SH-SY5Y (cell line): Measurements from ENCODE around the gene IARS1.

Source experiments
- GATA2 ChIP-seq: IDR thresholded peaks from 2 replicates; pipeline ENCODE4 v1.6.1; 2011; ENCODE audit warnings: mild to moderate bottlenecking, low read depth, low read length
- GATA3 ChIP-seq: IDR thresholded peaks from 2 replicates; pipeline ENCODE4 v1.6.1; 2011; ENCODE audit warnings: low read depth, mild to moderate bottlenecking, low read length, moderate library complexity

DNA sequence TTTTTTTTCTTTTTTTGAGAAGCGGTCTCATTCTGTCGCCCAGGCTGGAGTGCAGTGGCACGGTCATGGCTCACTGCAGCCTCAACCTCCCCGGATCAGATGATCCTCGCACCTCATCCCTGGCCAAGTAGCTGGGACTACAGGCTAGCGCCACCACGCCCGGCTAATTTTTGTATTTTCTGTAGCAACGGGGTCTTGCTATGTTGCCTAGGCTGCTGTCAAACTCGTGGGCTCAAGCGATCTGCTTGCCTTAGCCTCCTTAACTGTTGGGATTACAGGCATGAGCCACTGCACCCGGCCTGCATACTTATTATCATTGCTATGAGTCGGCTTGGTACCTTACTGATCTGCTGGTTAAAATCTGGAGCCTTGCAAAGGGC lies 790 bp upstream of the IARS1 start:
- TF ChIP-seq GATA2 (no peak), GATA3 (no peak)
